ENCODE data around the gene STX7.
A peak's percentile ranks its signal among the peaks of the same experiment; 100 is the strongest.
"Not testable (repeated sequence)": the region's sequence is repeated elsewhere in the genome, so short reads cannot be mapped to it uniquely, and the experiment has no call there.

The STX7 gene, protein sequence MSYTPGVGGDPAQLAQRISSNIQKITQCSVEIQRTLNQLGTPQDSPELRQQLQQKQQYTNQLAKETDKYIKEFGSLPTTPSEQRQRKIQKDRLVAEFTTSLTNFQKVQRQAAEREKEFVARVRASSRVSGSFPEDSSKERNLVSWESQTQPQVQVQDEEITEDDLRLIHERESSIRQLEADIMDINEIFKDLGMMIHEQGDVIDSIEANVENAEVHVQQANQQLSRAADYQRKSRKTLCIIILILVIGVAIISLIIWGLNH

DNA sequence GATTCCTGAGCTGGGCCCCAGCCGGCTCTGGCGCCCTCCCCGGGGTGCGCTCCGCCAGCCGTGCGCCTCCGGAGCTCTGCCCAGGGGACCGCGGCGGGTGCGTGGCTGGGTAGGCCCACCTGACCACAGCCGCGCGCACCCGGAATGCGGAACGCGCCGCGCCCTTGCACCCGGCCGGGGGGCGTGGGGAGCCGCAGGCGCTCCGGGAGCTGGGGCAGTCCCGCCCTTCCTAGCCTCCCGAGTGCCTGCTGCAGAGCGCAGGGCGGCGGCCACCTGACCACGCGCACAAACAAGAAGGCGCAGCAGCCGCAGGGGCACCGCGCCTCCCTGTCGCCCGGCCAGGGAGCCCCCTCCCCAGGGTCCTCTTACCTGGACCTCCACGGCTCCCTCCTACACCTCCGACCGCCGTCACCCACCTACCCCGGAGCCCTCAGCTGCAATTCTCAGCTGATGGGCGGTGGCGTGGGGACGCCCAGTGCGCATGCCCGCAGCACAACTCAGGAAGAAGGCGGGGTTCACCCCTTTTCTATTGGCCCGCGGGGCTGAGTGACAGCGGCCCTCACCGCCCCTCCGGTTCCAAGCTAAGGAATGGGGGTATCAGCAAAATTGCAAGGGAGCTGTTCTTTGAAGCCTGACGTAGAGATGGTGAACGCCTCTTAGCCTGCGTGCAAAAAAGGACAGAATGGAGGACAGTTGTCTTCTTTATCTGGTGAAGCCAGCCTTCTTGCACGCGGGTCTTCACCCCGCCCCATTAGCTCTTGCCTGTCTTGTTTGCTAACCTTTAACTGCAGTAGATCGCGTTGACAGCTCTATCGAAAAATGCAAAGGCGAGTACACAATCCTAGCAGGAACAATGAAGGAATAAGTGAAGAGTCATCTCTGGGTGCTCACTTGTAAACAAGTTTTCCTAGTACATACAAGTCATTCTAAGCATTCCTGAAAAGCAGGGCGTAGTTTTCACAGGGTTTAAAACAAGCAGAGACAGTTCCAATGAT, at the start of gene STX7:
STX7 (minus strand) TSS at position 479 of the 995 bp plus-strand sequence. CDS start 9,586 bp downstream, outside the sequence.
- DNase-seq = peak; percentile 87

DNA sequence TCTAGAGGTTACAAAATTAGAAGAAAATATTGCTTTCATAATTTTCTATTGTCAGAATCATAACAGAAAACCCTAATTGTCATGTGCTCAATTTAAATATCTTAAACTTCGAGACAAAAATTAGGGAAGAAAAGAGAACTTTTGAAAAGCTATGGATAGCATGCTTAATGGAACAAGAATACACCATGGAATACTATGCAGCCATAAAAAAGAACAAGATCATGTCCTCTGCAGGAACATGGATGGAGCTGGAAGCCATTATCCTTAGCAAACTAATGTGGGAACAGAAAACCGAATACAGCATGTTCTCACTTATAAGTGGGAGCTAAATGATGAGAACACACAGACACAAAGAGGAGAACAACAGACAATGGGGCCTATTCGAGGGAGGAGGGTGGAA, 47.2 kb upstream of the STX7 start:
- not testable (repeated sequence) for DNase-seq

DNA sequence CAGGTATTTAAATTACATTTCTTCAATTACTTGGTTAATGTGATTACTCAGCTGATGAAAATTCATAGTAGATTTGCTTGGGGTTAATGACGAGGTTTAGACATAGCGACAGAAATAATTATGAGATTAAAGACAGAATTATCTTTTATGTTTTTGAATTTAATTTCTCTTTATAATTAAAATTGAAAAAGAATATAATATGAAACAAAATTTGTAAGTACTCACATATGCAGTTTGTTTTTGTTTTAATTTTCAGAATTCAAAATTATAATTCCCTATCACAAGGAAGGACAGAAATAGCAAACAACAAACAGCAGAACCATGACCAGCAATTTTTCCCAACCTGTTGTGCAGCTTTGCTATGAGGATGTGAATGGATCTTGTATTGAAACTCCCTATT, 39.5 kb upstream of the STX7 start, which contains the start of gene TAAR8:
TAAR8 (plus strand) TSS at position 301 of the 400 bp plus-strand sequence; CDS start at position 322, 21 bp downstream.
- no peak for DNase-seq

DNA sequence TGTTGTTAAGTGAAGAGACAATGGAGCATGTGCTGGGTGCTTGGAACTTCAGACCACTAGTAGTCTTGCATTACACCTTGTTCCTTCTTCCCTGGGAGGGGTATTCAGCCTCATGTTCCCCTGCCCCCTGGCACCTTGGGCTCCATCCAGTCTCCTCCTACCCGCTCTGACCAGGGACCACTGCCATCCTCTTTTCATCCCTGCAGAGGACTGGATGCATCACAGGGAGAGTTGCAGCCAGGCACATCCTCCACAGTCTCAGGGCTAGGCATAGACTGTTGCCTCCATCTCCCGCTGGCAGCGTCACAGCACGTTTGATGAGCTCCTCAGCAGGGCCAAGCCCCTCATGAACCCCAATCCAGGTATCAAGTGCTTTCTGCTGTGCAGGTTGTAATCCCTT, 38.3 kb upstream of the STX7 start:
- DNase-seq = no peak

DNA sequence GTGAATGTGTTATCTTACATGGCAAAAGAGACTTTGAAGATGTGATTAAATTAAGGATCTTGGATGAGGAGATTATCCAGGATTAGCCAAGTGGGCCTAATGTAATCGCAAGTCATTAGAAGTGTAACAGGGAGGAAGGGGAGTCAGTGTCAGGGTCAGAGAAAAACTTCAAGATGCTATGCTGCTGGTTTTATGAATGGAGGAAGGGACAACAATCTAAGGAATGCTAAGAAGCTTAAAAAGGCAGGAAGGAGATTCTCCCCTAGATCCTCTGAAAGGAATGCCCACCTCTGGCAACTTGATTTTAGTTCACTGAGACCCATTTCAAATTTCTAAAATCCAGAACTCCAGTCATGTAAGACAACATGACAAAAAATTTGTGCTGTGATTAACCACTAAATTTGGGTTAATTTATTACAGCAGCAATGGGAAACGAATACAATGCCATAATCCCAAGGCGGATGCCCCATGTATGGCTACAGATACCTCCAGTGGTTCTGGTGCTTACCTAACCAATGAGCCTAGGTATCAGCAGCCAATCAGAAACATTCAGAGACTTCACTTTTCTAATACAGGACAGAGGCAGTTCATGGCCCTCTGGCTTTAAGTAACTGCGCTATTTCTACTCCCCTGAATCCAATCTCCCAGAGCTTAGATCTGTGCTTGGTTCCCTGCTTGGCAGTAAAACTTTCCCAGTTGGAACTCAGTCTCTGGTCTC, 36.0 kb upstream of the STX7 start:
- no peak for DNase-seq

DNA sequence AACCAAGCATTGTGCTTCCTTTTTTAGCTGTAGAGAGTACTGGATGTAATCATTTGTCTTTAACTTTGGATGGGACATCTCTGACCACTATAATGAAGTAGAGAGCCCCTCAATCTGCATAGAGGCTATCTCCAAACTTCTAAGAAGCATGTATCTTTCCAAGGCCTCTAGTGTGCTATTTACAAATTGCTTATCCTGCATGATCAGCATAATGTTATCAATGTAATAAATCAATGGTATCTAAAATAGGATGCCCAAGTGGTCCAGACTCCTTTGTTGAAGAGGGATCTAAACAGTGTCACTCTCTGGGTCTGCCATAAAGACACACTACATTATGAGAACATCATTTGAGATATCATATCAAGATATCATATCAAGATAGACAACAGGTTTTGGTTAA, 31.9 kb upstream of the STX7 start:
- DNase-seq = no peak

DNA sequence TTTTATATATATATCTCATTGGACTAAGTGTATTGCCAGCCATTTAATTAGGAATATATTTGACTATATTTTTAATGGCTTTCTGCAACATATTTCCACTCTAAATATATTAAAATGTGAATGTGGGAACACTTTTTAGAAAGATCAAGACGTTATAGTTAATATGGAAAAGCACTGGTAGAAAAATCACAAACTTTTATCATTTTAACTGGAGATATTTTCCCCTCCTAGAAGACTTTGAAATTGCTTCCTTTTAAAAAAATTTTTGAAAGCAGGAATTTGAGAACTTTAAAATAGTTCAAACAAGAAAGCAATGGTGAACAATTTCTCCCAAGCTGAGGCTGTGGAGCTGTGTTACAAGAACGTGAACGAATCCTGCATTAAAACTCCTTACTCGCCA, 25.1 kb upstream of the STX7 start, which contains the start of gene TAAR9:
TAAR9 (plus strand) TSS at position 301 of the 400 bp plus-strand sequence; CDS start at position 314, 13 bp downstream.
- DNase-seq = no peak

DNA sequence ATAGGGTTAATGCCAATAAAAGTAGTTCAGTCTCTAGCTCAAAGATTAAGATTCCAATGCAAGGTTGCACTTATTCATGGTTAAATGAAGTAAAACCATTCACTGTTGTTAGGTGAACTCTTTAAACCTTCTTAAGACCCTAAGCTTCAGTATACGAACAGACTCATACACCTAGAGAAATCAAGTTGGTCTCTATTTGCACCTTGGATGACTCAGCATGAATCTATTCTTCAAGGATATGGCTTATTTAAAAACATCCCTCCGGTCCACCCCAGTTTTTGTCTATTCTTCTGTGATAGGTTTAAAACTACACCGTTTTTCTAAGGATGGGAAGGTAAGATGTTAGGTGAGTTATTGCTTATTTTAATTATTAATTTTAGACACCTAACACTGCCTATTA, 24.2 kb upstream of the STX7 start:
- DNase-seq = no peak

DNA sequence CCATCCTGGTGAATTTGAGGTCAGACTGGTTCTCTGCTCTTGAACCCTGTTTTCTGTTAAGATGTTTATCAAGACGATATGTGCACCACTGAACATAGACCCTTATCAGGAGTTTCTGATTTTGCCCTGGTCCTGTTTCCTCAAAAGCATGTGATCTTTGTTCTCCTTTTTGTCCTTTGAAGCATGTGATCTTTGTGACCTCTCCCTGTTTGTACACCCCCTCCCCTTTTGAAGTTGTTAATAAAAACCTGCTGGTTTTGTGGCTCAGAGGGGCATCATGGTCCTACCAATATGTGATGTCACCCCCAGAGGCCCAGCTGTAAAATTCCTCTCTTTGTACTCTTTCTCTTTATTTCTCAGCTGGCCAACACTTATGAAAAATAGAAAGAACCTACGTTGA, 21.6 kb upstream of the STX7 start:
- DNase-seq = not testable (repeated sequence)

DNA sequence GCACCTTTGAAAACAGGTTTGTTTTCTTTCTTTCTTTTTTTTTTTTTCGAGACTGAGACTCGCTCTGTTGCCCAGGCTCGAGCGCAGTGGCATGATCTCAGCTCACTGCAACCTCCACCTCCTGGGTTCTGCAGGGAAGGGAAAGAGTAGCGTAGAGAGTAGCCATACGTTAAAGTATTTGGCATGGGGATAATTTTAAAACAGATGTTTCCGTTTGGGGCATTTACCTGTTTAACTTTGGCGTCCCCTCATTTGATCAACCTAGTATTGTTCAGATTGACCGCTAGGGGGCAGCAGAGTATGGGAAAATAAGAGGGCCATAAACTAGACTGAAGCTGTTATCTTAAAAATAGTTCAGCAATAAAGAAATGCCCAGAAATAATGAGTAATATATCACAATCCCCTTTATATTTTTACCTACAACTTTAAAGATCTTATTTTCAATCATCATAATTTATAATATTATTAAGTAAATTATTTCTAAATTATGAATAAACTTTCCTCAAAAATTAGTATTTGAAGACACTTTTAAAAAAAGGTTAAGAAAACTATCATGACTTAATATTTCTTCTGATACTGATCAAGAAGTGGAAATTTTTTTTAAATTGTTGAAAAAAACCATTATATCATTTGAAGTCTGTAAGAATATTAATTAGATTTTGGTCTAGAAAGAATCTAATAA, 17.5 kb upstream of the STX7 start:
- peak; percentile 61 for DNase-seq

DNA sequence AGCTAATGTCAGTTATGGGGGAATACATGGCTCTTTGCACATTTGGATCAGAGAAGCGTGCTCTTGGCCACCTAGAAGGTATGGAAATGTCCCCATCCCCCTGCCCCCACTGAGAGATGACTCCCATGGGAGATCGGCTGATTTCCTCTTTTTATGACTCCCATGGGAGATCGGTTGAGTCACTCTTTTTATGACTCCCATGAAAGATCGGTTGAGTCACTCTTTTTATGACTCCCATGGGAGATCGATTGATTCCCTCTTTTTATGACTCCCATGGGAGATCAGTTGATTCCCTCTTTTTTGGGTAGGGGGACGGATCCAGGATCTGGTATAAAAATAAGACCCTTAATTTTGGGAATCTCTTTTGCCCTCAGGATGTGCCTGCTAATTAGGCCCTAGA, 14.9 kb upstream of the STX7 start:
- DNase-seq = peak; percentile 27

DNA sequence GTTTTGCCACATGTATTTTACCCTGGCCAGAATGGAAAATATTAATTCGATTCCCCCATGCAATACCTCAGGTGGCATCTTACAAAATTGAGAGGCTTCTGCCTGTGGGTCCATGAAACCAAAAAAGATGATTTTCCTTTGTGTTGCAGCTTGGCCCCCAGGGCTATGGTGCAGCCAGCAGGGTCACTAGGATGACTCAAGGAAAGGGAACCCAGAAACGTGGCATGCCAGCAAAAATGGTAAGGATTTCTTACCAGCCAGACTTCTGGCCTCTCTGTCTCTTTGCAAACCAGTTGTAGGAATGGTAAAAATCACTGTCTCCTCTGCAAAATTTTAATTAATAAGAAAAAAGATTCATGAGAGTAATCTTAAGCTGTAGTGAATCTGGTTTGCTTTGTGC, 13.5 kb upstream of the STX7 start:
- DNase-seq = no peak

DNA sequence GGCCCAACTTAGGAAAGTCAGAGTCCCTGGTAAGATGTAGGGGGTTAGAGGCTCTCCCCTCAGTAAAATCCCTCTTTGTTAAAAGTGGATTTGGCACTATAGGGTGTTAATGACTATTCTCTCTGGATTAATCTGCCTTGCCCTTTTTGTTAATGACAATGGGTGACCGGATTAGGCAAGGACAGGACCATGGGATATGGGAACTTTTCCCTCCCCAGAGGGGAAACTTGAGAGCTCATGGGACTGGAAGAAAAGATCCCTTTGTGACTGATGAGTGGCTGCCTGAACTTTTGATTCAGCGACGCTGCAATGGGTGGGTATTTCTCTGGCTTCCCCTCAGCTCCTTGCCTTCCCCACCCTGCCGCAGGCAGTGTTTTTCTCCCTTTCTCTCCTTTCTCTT, 12.9 kb upstream of the STX7 start:
- no peak for DNase-seq

DNA sequence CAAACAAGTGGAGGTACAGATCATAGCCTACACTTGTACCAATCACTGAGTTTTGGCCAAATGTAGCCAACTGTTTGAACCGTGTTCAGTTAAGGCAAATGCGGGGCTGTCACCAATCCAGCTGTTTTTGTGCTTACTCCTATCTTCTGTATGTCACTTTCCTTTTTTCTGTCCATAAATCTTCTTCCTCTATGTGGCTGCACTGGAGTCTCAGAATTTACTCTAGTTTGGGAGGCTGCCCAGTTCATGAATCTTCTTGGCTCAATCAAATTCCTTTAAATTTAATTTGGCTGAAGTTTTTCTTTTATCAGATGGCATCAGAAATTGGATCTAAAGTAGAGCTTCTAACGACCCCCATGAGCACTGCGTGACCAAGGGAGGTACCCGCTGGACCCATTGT, 11.7 kb upstream of the STX7 start:
- peak; percentile 7 for DNase-seq

DNA sequence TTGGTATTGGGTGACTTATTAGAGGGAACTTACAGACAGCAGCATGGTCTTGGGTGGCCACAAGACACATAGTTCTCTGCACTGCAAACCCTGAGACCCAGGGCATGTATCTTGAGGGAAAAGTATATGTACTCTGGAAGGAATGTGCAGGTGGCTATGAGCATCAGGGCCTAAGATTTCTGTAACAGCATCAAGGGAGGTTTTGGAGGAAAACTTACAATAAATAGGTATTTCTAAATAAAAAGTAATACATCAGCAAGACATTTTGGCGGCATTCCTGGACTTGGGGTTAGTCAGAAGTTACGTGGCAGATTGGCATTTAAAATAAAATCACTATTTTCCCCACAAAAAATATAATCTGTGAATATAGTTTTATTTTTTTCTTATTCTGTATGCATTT, 8.0 kb upstream of the STX7 start:
- peak; percentile 64 for DNase-seq

DNA sequence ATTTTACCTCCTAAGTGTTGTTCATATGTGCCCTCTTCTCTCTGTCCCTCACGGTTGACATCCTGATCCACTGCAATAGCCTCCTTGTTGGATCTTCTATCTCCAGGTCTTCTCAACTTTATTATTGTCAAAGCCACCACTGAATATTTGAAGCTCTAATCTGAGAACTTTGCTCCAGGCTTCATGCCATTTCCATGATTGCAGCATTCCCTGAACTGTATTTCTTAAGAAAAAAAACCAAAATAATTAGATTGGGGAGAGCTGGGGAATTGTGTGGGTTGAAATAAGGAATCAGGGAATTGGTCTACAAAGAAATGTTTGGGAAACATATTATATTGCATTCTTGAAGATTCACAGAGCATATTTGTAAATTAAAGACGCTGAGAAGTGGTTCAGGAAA, 2.5 kb upstream of the STX7 start:
- no peak for DNase-seq

DNA sequence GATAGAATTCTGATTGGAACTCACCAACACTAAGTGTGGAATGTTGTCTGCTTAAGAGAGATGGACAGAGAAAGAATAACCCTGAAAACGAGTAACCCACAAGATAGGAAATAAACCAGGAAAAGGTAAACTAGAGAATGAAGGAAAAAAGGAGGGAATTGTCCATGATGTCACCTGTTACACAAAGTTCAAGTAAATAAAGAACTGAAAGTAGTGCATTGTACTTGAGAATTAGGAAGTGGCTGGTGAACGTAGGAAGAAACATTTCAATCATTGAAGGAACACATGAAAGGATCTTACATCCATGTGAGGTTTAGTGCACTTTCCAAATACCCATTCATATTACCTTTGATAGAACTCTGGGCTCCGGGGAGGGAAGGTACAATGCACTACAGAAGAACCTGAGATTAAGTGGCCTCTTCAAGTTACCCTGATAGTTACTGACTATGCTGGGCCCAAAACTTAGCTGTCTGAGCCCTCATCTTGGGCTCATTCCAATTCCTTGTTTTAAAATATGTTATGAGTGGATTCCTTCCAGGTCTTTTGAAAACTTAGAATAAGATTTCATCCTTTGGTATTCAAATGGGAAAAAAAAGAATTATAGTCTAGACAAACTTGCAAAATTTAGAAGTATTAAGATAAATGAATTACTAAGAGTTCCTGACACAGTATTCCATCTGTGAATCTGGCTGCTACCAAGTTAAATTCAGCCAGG, 1.1 kb upstream of the STX7 start:
- DNase-seq = peak; percentile 51

DNA sequence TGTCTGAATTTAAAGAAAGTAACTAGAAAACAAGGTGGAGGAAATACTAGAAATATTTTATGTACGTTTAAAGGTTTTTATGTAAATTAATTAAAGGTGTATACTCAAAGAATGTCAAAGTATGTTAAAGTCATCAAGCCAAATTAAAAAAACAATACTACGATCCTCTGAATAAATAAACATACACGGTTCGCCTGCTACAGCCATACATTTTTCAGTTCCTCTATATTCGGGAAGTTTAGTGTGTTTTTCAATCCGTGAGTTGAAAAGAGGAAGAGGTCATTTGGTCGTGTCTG, 626 bp downstream of the STX7 start:
- no peak for DNase-seq

DNA sequence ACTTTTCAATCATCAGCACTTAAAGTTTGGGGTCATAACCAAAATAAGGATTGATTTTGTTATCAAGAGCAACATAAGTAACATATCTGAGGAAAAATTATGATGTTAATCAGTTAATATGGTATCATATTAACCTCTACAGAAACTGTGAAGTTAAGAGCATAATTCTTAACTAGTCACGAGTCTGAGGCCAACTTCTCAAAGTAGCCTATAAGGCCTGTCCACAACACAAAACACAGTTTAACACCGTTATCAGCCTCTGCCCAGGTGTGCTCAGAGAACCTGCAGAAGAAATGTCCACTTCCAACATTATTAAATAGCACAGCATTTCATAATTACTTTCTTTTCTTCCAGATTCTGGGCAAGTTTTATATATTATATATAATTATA, 1.1 kb downstream of the STX7 start:
- DNase-seq = no peak

DNA sequence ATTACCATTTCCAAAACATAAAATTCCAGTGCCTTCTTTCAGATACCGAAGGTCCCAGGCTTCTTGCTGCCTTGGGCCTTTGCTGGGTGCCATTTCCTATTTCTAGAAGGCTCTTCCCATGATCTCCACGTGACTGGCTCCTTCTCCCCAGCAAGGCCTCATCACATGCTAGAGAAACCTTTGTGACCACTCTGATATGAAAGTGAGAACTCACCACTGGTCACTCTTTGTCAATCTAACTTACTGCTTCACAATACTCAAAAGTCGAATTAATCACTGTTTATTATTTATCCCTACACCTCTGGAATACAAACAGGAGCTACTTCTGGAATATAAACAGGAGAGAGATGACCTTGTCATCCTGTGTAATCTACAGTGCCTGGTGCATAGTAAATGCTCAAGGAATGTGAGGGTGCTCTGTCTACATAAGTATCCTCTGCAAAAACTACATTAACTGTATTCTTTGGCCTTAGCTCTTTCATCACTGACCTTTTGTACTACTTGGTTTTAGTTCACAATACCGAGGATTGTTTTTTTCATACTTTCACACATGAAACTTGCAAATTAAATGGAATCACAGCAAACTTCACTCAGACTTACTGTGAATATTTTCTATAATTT, 1.6 kb downstream of the STX7 start:
- DNase-seq = no peak

All from fibroblast of upper back skin (primary cell).